ENCODE results near the gene WDR44.
"Not testable (repeated sequence)": the region's sequence is repeated elsewhere in the genome, so short reads cannot be mapped to it uniquely, and the experiment has no call there.

The WDR44 gene

GRCh38 chrX:118356154-118356701, 10.3 kb downstream of the WDR44 start:
- no peak for DNase-seq (ENCODE audit: low spot score)

DNA sequence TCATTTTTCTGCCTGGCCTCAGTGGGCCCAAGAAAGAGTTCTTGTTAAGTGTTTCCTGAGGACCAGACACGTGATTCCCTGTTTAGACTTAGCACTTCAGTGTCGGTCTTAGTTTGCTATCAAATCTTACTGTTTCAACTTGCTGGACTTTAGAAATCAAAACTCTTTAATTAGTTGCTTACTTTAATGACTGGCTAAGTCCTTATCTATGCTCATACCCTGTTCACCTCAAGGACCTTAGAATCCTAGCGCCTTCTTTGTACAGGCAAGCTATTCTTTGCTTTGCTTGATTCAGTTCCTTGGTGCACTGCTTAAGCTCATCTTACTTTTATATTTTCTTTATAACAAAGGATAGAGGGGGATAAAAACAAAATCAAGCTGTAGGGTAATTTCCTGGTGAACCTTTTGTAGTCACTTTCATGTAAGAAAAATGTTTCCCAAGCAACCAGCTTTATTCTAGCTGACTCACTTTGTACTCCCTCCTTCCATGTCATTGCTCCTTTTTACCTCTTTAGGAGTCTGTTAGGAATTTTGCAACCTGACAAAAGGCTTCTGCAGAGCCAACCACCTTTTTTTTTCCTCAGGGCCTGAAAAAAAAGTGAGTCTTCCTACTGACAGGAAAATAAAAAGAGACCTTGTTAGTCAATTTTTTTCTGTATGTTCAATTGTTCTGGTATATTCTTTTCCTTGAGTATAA, 14.7 kb downstream of the WDR44 start:
- DNase-seq (ENCODE audit: low spot score): no peak

DNA sequence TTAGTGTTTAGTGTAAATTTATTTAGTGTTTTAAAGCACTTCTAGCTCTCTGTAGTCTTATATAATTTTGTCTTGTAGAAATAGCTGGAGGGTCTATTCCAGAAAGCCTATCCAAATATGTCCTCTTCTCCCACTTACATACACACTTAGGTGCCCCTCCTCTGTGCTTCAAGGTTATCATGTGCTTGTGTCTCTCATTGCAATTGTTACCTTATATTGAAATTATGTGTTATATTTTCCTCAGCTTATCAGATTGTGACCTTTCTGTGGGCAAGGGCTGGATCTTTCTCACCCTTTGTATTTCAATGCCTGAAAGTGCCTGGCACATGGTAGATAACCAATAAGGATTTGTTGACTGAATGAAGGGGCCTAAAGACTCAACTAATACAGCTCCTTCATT, 18.4 kb downstream of the WDR44 start:
- no peak for DNase-seq (ENCODE audit: low spot score)

DNA sequence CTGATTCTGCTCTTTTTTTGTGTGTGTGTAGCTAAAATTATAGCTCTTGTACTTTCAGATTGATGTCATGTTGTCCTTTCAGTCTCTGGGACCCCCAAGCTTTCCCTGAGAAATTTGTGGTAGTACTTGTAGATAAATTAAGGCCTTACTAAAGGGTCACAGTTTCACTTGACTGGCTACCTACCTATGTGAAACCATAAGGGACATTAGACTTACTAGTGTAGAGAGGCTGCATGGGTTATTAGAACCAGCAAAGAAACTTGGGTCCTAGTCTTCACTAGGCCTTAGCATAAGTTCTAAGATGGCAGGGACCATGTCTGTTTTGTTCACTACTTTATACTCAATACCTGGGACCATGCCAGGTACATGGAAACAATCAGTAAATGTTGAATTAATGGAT, 21.4 kb downstream of the WDR44 start:
- no peak for DNase-seq (ENCODE audit: low spot score)

- DNase-seq (ENCODE audit: low spot score): no peak
Observed at GRCh38 chrX:118368398-118368797, 22.5 kb downstream of the WDR44 start.

GRCh38 chrX:118370921-118371624, 25.2 kb downstream of the WDR44 start:
- DNase-seq (ENCODE audit: low spot score): no peak

- DNase-seq (ENCODE audit: low spot score): no peak
Observed at GRCh38 chrX:118373538-118373937, 27.6 kb downstream of the WDR44 start.

GRCh38 chrX:118383120-118383519, 37.2 kb downstream of the WDR44 start:
- DNase-seq (ENCODE audit: low spot score): no peak

DNA sequence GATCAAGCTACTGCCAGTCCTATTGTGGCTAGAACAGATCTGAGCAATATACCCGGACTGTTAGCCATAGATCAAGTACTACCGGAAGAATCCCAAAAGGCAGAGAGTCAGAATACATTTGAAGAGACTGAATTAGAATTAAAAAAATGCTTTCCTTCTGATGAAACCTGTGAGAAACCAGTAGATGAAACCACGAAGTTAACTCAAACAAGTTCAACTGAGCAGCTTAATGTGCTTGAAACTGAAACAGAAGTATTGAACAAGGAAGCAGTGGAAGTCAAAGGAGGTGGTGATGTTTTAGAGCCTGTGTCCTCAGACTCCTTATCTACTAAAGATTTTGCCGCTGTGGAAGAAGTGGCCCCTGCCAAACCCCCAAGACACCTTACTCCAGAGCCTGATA, 46.8 kb downstream of the WDR44 start:
- DNase-seq (ENCODE audit: low spot score): no peak

- DNase-seq (ENCODE audit: low spot score): no peak
Observed at GRCh38 chrX:118396113-118396512, 50.2 kb downstream of the WDR44 start.

- DNase-seq (ENCODE audit: low spot score): no peak
Observed at GRCh38 chrX:118418811-118419251, 72.9 kb downstream of the WDR44 start.

DNA sequence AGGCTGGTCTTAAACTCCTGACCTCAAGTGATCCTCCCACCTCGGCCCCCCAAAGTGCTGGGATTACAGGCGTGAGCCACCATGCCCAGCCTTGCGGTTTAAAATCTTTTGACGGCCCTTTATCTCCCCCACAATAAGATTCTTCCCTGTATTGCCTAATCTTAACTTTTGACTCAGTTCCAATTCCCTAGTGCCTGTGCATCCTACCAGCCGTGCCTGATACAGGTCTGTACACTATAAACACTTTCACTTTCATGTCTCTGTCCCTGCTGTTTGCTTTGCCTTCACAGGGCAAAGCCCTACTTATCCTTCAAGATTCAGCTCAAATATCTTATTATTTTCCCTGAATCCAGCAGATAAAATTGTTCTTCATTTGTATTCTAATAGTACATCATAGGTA, 74.6 kb downstream of the WDR44 start:
- DNase-seq (ENCODE audit: low spot score): no peak

DNA sequence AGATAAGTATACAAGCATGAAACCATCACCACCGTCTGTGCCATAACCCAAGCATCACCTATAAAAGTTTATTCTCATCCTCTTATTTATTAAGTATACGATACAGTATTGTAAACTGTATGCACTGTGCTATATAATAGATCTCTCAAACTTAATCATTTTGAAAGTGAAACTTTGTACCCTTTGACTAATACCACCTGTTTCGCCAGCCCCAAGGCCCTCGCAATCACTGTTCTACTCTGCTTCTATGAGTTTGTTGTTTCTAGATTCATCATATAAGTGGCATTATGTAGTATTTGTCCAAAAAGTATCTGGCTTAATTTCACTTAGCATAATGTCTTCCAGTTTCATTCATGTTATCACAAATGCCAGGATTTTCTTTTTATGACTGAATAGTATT, 77.7 kb downstream of the WDR44 start:
- no peak for DNase-seq (ENCODE audit: low spot score)

GRCh38 chrX:118432799-118433198, 86.9 kb downstream of the WDR44 start:
- DNase-seq (ENCODE audit: low spot score): no peak

DNA sequence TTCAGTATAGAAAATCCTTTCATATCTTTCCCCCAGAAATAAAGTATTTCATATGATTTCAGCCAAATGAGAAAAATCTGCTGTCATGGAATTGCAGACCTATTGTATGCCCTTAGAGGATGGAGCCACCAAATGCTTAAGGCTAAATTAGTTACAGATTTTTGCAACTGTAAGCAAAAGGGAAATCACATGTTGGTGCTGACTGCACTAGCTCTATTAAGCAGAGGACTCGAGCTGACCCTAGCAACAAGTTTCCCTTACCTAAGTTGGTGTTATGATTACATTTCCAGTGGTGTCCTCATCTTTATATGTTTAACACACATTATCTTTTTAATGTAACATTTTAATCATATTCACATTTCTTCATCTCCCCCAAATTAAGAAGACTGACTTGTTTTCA, 91.4 kb downstream of the WDR44 start:
- DNase-seq (ENCODE audit: low spot score): no peak

DNA sequence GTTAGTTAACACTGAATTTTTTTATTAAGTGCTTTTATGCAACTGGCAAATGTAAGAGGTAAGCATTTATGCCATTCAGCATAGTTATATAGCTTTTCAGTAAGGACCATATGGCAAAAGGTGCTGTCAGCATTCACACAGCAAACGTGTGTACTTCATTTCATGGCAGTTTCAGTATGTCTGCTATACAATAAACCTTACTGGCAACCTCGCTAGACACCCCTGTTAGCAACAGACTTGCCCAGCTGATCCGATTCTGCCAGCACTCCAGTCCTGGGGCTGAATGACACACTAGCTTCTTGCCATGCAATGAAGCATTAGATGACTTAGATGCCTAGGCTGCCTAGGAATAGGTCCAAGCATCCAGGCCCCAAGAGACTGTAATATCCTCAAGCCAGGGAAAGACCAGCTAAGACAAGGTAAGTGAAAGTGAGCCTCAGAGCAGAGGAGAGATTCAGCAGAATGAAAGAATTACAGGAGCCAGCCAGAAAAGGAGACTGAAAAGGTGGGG, 102.4 kb downstream of the WDR44 start:
- DNase-seq (ENCODE audit: low spot score): no peak

GRCh38 chrX:118455013-118455412, 109.1 kb downstream of the WDR44 start:
- no peak for DNase-seq (ENCODE audit: low spot score)

DNA sequence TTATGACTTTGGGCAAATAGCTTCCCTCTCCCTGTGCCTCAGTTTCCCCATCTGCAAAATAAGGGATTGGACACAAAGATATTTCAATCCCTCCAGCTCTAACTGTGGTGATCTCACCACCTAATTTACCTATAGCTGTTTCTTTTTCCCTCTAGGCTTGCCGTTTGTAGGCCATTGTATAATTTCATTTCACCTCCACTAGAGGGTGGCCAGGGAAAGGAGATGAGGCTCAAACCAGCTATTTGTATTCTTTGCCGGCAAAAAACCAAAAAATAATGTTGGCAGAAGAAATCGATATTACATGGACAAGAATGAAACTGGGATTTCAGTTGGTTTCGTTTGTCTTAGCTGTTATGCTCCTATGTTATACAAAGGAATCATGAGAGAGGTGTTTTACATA, 113.6 kb downstream of the WDR44 start:
- DNase-seq (ENCODE audit: low spot score): no peak

DNA sequence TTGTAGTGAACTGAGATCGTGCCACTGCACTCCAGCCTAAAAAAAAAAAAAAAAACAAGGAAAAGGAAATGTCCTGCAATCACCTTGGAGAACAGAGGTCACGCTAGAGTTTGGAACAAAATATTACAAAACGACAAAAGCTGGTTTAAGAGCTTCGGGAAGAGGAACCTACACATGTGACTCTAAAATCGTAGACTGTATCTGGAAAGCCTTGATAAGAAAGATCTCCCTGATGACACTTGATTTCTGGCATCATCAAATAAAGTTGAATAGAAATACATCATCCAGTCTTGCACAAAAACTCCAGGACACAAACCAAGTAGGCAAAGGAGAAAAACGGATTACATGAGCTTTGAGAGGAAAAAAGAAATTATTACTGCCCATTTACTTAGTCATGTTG, 118.6 kb downstream of the WDR44 start:
- DNase-seq (ENCODE audit: low spot score): no peak

GRCh38 chrX:118468122-118468521, 122.2 kb downstream of the WDR44 start:
- DNase-seq (ENCODE audit: low spot score): no peak

DNA sequence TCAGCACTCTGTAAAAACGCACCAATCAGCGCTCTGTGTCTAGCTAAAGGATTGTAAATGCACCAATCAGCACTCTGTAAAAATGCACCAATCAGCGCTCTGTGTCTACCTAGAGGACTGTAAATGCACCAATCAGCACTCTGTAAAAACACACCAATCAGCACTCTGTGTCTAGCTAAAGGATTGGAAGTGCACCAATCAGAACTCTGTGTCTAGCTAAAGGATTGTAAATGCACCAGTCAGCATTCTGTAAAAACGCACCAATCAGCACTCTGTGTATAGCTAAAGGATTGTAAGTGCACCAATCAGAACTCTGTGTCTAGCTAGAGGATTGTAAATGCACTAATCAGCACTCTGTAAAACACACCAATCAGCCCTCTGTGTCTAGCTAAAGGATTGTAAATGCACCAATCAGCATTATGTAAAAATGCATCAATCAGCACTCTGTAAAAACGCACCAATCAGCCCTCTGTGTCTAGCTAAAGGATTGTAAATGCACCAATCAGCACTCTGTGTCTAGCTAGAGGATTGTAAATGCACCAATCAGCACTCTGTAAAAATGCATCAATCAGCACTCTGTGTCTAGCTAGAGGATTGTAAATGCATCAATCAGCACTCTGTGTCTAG, 124.9 kb downstream of the WDR44 start:
- DNase-seq (ENCODE audit: low spot score): not testable (repeated sequence)

- DNase-seq (ENCODE audit: low spot score): no peak
Observed at GRCh38 chrX:118474586-118474985, 128.7 kb downstream of the WDR44 start.

- DNase-seq (ENCODE audit: low spot score): no peak
Observed at GRCh38 chrX:118475903-118476302, 130.0 kb downstream of the WDR44 start.

Measured in left forelimb (tissue), 1 donor.